Measurements from ENCODE around the gene CEACAM16.

CEACAM16 gene

GRCh38 chr19:44737238-44738071, 38.5 kb downstream of the CEACAM16 start:
- peaks cover 7% of the 10 kb centered on the region for H3K27me3 Mint-ChIP-seq (ENCODE audit: low read depth)
- no peak overlapping the region for H3K4me3 Mint-ChIP-seq
- no peak overlapping the region for H3K27ac Mint-ChIP-seq
- peaks cover 19% of the 10 kb centered on the region for H3K4me1 Mint-ChIP-seq (ENCODE audit: low read depth)
- no peaks in the 10 kb centered on the region for H3K9me3 Mint-ChIP-seq
- no peaks in the 10 kb centered on the region for H3K36me3 Mint-ChIP-seq (ENCODE audit: low read depth)

GRCh38 chr19:44738136-44738535, 39.2 kb downstream of the CEACAM16 start:
- Mint-ChIP-seq H3K27ac (no peak overlapping the region), H3K4me3 (no peak overlapping the region), H3K27me3 (ENCODE audit: low read depth) (peaks cover 7% of the 10 kb centered on the region), H3K4me1 (ENCODE audit: low read depth) (peaks cover 21% of the 10 kb centered on the region), H3K9me3 (no peaks in the 10 kb centered on the region), H3K36me3 (ENCODE audit: low read depth) (no peaks in the 10 kb centered on the region)

GRCh38 chr19:44738603-44739558, 39.9 kb downstream of the CEACAM16 start:
- Mint-ChIP-seq H3K9me3 (no peaks in the 10 kb centered on the region), H3K4me3 (no peak overlapping the region), H3K27me3 (ENCODE audit: low read depth) (peaks cover 7% of the 10 kb centered on the region), H3K36me3 (ENCODE audit: low read depth) (no peaks in the 10 kb centered on the region), H3K27ac (peak overlapping the region; percentile 45), H3K4me1 (ENCODE audit: low read depth) (peaks cover 21% of the 10 kb centered on the region)

GRCh38 chr19:44740351-44740824, 41.4 kb downstream of the CEACAM16 start:
- Mint-ChIP-seq H3K9me3 (no peaks in the 10 kb centered on the region), H3K4me1 (ENCODE audit: low read depth) (peaks cover 20% of the 10 kb centered on the region)

GRCh38 chr19:44741258-44741731, 42.3 kb downstream of the CEACAM16 start:
- Mint-ChIP-seq H3K9me3 (no peaks in the 10 kb centered on the region), H3K4me1 (ENCODE audit: low read depth) (peaks cover 29% of the 10 kb centered on the region), H3K4me3 (no peak overlapping the region), H3K27me3 (ENCODE audit: low read depth) (no peaks in the 10 kb centered on the region), H3K27ac (no peak overlapping the region), H3K36me3 (ENCODE audit: low read depth) (no peaks in the 10 kb centered on the region)

More at GRCh38 chr19:44740351-44740824, 41.4 kb downstream of the CEACAM16 start:
- Mint-ChIP-seq H3K4me3 (no peak overlapping the region), H3K36me3 (ENCODE audit: low read depth) (no peaks in the 10 kb centered on the region), H3K27me3 (ENCODE audit: low read depth) (no peaks in the 10 kb centered on the region), H3K27ac (no peak overlapping the region)

GRCh38 chr19:44741841-44742329, 42.9 kb downstream of the CEACAM16 start:
- H3K9me3 Mint-ChIP-seq, result no peaks in the 10 kb centered on the region
- H3K4me1 Mint-ChIP-seq (ENCODE audit: low read depth), result peaks cover 35% of the 10 kb centered on the region
- H3K4me3 Mint-ChIP-seq, result no peak overlapping the region
- no peaks in the 10 kb centered on the region for H3K27me3 Mint-ChIP-seq (ENCODE audit: low read depth)
- H3K36me3 Mint-ChIP-seq (ENCODE audit: low read depth), result no peaks in the 10 kb centered on the region
- no peak overlapping the region for H3K27ac Mint-ChIP-seq

- Mint-ChIP-seq H3K36me3 (ENCODE audit: low read depth) (no peaks in the 10 kb centered on the region), H3K27ac (no peak overlapping the region), H3K9me3 (no peaks in the 10 kb centered on the region), H3K4me3 (no peak overlapping the region), H3K27me3 (ENCODE audit: low read depth) (no peaks in the 10 kb centered on the region), H3K4me1 (ENCODE audit: low read depth) (peaks cover 35% of the 10 kb centered on the region)
Measured at GRCh38 chr19:44742330-44743061, 43.5 kb downstream of the CEACAM16 start.

GRCh38 chr19:44744871-44745332, 46.0 kb downstream of the CEACAM16 start:
- Mint-ChIP-seq H3K4me1 (ENCODE audit: low read depth) (peaks cover 35% of the 10 kb centered on the region), H3K4me3 (no peak overlapping the region), H3K9me3 (no peaks in the 10 kb centered on the region), H3K27me3 (ENCODE audit: low read depth) (no peaks in the 10 kb centered on the region), H3K36me3 (ENCODE audit: low read depth) (peaks cover 10% of the 10 kb centered on the region), H3K27ac (no peak overlapping the region)

- no peaks in the 10 kb centered on the region for H3K9me3 Mint-ChIP-seq
- peaks cover 33% of the 10 kb centered on the region for H3K4me1 Mint-ChIP-seq (ENCODE audit: low read depth)
- H3K36me3 Mint-ChIP-seq (ENCODE audit: low read depth), result peaks cover 15% of the 10 kb centered on the region
- peak overlapping the region; percentile 53 for H3K4me3 Mint-ChIP-seq
- peak overlapping the region; percentile 72 for H3K27ac Mint-ChIP-seq
- no peaks in the 10 kb centered on the region for H3K27me3 Mint-ChIP-seq (ENCODE audit: low read depth)
Measured at GRCh38 chr19:44745341-44745831, 46.4 kb downstream of the CEACAM16 start.

GRCh38 chr19:44745887-44746600, 47.1 kb downstream of the CEACAM16 start:
- Mint-ChIP-seq H3K4me3 (peak overlapping the region; percentile 56), H3K36me3 (ENCODE audit: low read depth) (peaks cover 21% of the 10 kb centered on the region), H3K27me3 (ENCODE audit: low read depth) (no peaks in the 10 kb centered on the region), H3K27ac (peak overlapping the region; percentile 72), H3K4me1 (ENCODE audit: low read depth) (peaks cover 38% of the 10 kb centered on the region), H3K9me3 (no peaks in the 10 kb centered on the region)

GRCh38 chr19:44746616-44746945, 47.6 kb downstream of the CEACAM16 start:
- no peaks in the 10 kb centered on the region for H3K9me3 Mint-ChIP-seq
- no peaks in the 10 kb centered on the region for H3K27me3 Mint-ChIP-seq (ENCODE audit: low read depth)
- H3K36me3 Mint-ChIP-seq (ENCODE audit: low read depth), result peaks cover 27% of the 10 kb centered on the region
- peak overlapping the region; percentile 95 for H3K4me3 Mint-ChIP-seq
- H3K27ac Mint-ChIP-seq, result peak overlapping the region; percentile 86
- peaks cover 40% of the 10 kb centered on the region for H3K4me1 Mint-ChIP-seq (ENCODE audit: low read depth)

- Mint-ChIP-seq H3K27me3 (ENCODE audit: low read depth) (no peaks in the 10 kb centered on the region), H3K27ac (peak overlapping the region; percentile 94), H3K4me3 (peak overlapping the region; percentile 95), H3K36me3 (ENCODE audit: low read depth) (peaks cover 32% of the 10 kb centered on the region), H3K4me1 (ENCODE audit: low read depth) (peaks cover 42% of the 10 kb centered on the region), H3K9me3 (no peaks in the 10 kb centered on the region)
Measured at GRCh38 chr19:44746946-44747738, 48.2 kb downstream of the CEACAM16 start.
